ENCODE measurements around the gene PCDHGA8. TPM values are rescaled to one million over a fixed set of nuclear protein-coding genes. Genes with fewer than 3 reads are reported as not detected.

Gene PCDHGA8
- total RNA-seq, 4 donors from 2014 or later, result 0.59 to 9.0 (median 5.1) TPM

Other genes with a start within 250 kb of the PCDHGA8 start
- gene PCDHB6, start 242.6 kb upstream of the PCDHGA8 start, total RNA-seq, result 1 to 10 TPM in 3 of 4 donors, under 1 TPM in 1; 0.51 to 4.2 (median 1.7) TPM
- 1 to 10 TPM in 3 of 4 donors, under 1 TPM in 1; 0.51 to 8.0 (median 5.7) TPM for gene PCDHB7, start 220.0 kb upstream of the PCDHGA8 start, total RNA-seq
- gene PCDHB8, start 214.8 kb upstream of the PCDHGA8 start, total RNA-seq, result 1 to 10 TPM in 2 of 4 donors, under 1 TPM in 2; under 0.01 to 5.4 (median 2.1) TPM
- 10 to 100 TPM in 1 of 4 donors, 1 to 10 TPM in 3; 3.8 to 10.2 (median 5.0) TPM for gene PCDHB16, start 210.2 kb upstream of the PCDHGA8 start, total RNA-seq
- gene PCDHB9, start 205.5 kb upstream of the PCDHGA8 start, total RNA-seq, result 1 to 10 TPM; 1.8 to 5.5 (median 4.8) TPM
- 1 to 10 TPM; 2.6 to 8.3 (median 4.7) TPM for gene PCDHB10, start 200.3 kb upstream of the PCDHGA8 start, total RNA-seq
- gene PCDHB11, start 193.0 kb upstream of the PCDHGA8 start, total RNA-seq, result 1 to 10 TPM; 2.4 to 9.8 (median 6.9) TPM
- gene PCDHB12, start 183.9 kb upstream of the PCDHGA8 start, total RNA-seq, result 10 to 100 TPM in 1 of 4 donors, 1 to 10 TPM in 2, under 1 TPM in 1; 0.88 to 20.5 (median 9.1) TPM
- gene PCDHB13, start 178.7 kb upstream of the PCDHGA8 start, total RNA-seq, result 10 to 100 TPM in 1 of 4 donors, 1 to 10 TPM in 3; 6.2 to 26.1 (median 8.5) TPM
- gene PCDHB14, start 169.3 kb upstream of the PCDHGA8 start, total RNA-seq, result 10 to 100 TPM in 2 of 4 donors, 1 to 10 TPM in 2; 3.6 to 14.7 (median 9.3) TPM
- 10 to 100 TPM in 3 of 4 donors, 1 to 10 TPM in 1; 5.0 to 17.8 (median 12.1) TPM for gene PCDHB15, start 147.2 kb upstream of the PCDHGA8 start, total RNA-seq
- gene SLC25A2, start 88.6 kb upstream of the PCDHGA8 start, total RNA-seq, result 1 to 10 TPM in 2 of 4 donors, under 1 TPM in 1, not detected in 1; 0.28 to 2.4 (median 2.3) TPM
- gene TAF7, start 71.8 kb upstream of the PCDHGA8 start, total RNA-seq, result 100 to 1,000 TPM in 2 of 4 donors, 10 to 100 TPM in 2; 76.1 to 121 (median 98.0) TPM
- 1 to 10 TPM in 2 of 4 donors, under 1 TPM in 2; under 0.01 to 3.3 (median 1.5) TPM for gene PCDHGA1, start 62.1 kb upstream of the PCDHGA8 start, total RNA-seq
- gene PCDHGA2, start 53.9 kb upstream of the PCDHGA8 start, total RNA-seq, result 10 to 100 TPM in 2 of 4 donors, 1 to 10 TPM in 2; 3.2 to 11.6 (median 9.3) TPM
- 1 to 10 TPM in 3 of 4 donors, under 1 TPM in 1; 0.51 to 8.2 (median 5.6) TPM for gene PCDHGA3, start 48.8 kb upstream of the PCDHGA8 start, total RNA-seq
- 1 to 10 TPM in 3 of 4 donors, not detected in 1; 4.4 to 7.4 (median 6.9) TPM for gene PCDHGB1, start 42.5 kb upstream of the PCDHGA8 start, total RNA-seq
- 10 to 100 TPM in 1 of 4 donors, 1 to 10 TPM in 2, under 1 TPM in 1; 0.59 to 16.1 (median 8.7) TPM for gene PCDHGA4, start 37.6 kb upstream of the PCDHGA8 start, total RNA-seq
- gene PCDHGB2, start 32.6 kb upstream of the PCDHGA8 start, total RNA-seq, result 10 to 100 TPM in 2 of 4 donors, 1 to 10 TPM in 1, under 1 TPM in 1; 0.59 to 17.9 (median 8.7) TPM
- gene PCDHGA5, start 28.5 kb upstream of the PCDHGA8 start, total RNA-seq, result 10 to 100 TPM in 3 of 4 donors, 1 to 10 TPM in 1; 1.8 to 11.5 (median 11.2) TPM
- gene PCDHGB3, start 22.4 kb upstream of the PCDHGA8 start, total RNA-seq, result 10 to 100 TPM in 2 of 4 donors, 1 to 10 TPM in 1, under 1 TPM in 1; 0.59 to 14.1 (median 8.1) TPM
- 10 to 100 TPM in 3 of 4 donors, 1 to 10 TPM in 1; 4.4 to 16.6 (median 14.3) TPM for gene PCDHGA6, start 18.7 kb upstream of the PCDHGA8 start, total RNA-seq
- 10 to 100 TPM in 3 of 4 donors, 1 to 10 TPM in 1; 10.0 to 14.1 (median 11.8) TPM for gene PCDHGA7, start 9.9 kb upstream of the PCDHGA8 start, total RNA-seq
- gene PCDHGB4, start 4.9 kb upstream of the PCDHGA8 start, total RNA-seq, result 10 to 100 TPM in 3 of 4 donors, 1 to 10 TPM in 1; 8.2 to 17.1 (median 14.9) TPM
- 10 to 100 TPM in 3 of 4 donors, 1 to 10 TPM in 1; 10.0 to 33.6 (median 20.6) TPM for gene PCDHGB5, start 5.3 kb downstream of the PCDHGA8 start, total RNA-seq
- gene PCDHGA9, start 10.1 kb downstream of the PCDHGA8 start, total RNA-seq, result 10 to 100 TPM; 11.8 to 18.7 (median 16.7) TPM
- 10 to 100 TPM in 2 of 4 donors, 1 to 10 TPM in 2; 3.1 to 21.1 (median 11.5) TPM for gene PCDHGB6, start 15.4 kb downstream of the PCDHGA8 start, total RNA-seq
- gene PCDHGA10, start 20.4 kb downstream of the PCDHGA8 start, total RNA-seq, result 10 to 100 TPM in 1 of 4 donors, 1 to 10 TPM in 3; 2.4 to 11.2 (median 6.6) TPM
- gene PCDHGB7, start 25.0 kb downstream of the PCDHGA8 start, total RNA-seq, result 10 to 100 TPM in 3 of 4 donors, 1 to 10 TPM in 1; 7.1 to 27.6 (median 18.1) TPM
- gene PCDHGA11, start 28.4 kb downstream of the PCDHGA8 start, total RNA-seq, result 10 to 100 TPM in 3 of 4 donors, 1 to 10 TPM in 1; 9.4 to 13.2 (median 12.0) TPM
- gene PCDHGA12, start 37.9 kb downstream of the PCDHGA8 start, total RNA-seq, result 10 to 100 TPM in 3 of 4 donors, 1 to 10 TPM in 1; 2.9 to 22.0 (median 14.5) TPM
- gene PCDHGC3, start 83.3 kb downstream of the PCDHGA8 start, total RNA-seq, result 100 to 1,000 TPM in 3 of 4 donors, 10 to 100 TPM in 1; 25.9 to 146 (median 123) TPM
- 1 to 10 TPM; 2.9 to 8.0 (median 6.7) TPM for gene PCDHGC4, start 92.4 kb downstream of the PCDHGA8 start, total RNA-seq
- 1 to 10 TPM in 3 of 4 donors, under 1 TPM in 1; under 0.01 to 7.5 (median 3.4) TPM for gene PCDHGC5, start 96.4 kb downstream of the PCDHGA8 start, total RNA-seq
- 10 to 100 TPM; 27.7 to 69.4 (median 30.2) TPM for gene DIAPH1, start 226.4 kb downstream of the PCDHGA8 start, total RNA-seq
- gene HDAC3, start 244.2 kb downstream of the PCDHGA8 start, total RNA-seq, result 10 to 100 TPM; 24.8 to 68.0 (median 46.0) TPM
- 1 to 10 TPM in 1 of 4 donors, under 1 TPM in 1, not detected in 2; 0.35 to 1.7 TPM for gene RELL2, start 244.4 kb downstream of the PCDHGA8 start, total RNA-seq

All from uterus (tissue), 4 donors.